Esophagus squamous epithelium (tissue), 4 donors: Measurements from ENCODE around the gene LRRFIP2.

Source experiments
- POLR2A ChIP-seq, 4 donors: fragments of 450-650 bp; IDR thresholded peaks; one replicate each; pipeline ENCODE4 v1.6.1; 2017; ENCODE audit warnings: antibody characterized with exemption in 4 of 4, mild to moderate bottlenecking in 4 of 4, moderate library complexity in 3 of 4
- TF ChIP-seq, protein P1 (sequence below), 6 experiments: fragments of 450-650 bp in 4 of 6; fragments of 200-600 bp in 2 of 6; sonication (generic) in 2 of 6; IDR thresholded peaks; one replicate each; pipeline ENCODE4 v1.5.1; 2016 to 2019; ENCODE audit warnings: antibody characterized with exemption in 6 of 6, mild to moderate bottlenecking in 4 of 6, moderate library complexity in 4 of 6

DNA sequence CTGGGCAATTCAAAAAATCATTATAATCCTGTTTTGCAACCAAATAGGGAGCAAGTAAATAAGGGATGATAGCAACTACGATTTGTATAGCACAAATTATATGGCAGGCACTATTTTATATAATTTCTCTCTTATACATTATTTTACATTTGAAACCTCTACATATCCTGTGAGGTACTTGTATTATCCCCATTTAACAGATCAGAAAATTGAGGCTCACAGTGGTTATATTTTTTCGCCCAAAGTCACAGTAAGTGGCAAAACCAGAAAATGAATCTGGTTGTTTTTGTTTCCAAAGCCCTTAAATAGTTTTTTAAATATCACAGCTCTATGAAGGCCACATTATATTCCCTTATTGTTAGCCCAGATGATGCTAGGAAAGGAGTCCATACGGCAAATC lies 106.8 kb downstream of the LRRFIP2 start:
- TF ChIP-seq, protein P1, sequence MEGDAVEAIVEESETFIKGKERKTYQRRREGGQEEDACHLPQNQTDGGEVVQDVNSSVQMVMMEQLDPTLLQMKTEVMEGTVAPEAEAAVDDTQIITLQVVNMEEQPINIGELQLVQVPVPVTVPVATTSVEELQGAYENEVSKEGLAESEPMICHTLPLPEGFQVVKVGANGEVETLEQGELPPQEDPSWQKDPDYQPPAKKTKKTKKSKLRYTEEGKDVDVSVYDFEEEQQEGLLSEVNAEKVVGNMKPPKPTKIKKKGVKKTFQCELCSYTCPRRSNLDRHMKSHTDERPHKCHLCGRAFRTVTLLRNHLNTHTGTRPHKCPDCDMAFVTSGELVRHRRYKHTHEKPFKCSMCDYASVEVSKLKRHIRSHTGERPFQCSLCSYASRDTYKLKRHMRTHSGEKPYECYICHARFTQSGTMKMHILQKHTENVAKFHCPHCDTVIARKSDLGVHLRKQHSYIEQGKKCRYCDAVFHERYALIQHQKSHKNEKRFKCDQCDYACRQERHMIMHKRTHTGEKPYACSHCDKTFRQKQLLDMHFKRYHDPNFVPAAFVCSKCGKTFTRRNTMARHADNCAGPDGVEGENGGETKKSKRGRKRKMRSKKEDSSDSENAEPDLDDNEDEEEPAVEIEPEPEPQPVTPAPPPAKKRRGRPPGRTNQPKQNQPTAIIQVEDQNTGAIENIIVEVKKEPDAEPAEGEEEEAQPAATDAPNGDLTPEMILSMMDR (IDR thresholded peaks at IDR 0.05), result no peak
- TF ChIP-seq POLR2A (IDR thresholded peaks at IDR 0.05), result no peak
